GM19395 (cell line): ENCODE data around the gene ITGAD.

Source experiments
- ATAC-seq: cut with Tn5 transposase; IDR thresholded peaks from one replicate; pipeline ENCODE4 v1.9.1; 2021; ENCODE audit warnings: mild to moderate bottlenecking, moderate library complexity; ENCODE audit not compliant: unreplicated experiment

Gene ITGAD

GRCh38 chr16:31473264-31473984, 80.3 kb downstream of the ITGAD start:
- ATAC-seq, result no peak

DNA sequence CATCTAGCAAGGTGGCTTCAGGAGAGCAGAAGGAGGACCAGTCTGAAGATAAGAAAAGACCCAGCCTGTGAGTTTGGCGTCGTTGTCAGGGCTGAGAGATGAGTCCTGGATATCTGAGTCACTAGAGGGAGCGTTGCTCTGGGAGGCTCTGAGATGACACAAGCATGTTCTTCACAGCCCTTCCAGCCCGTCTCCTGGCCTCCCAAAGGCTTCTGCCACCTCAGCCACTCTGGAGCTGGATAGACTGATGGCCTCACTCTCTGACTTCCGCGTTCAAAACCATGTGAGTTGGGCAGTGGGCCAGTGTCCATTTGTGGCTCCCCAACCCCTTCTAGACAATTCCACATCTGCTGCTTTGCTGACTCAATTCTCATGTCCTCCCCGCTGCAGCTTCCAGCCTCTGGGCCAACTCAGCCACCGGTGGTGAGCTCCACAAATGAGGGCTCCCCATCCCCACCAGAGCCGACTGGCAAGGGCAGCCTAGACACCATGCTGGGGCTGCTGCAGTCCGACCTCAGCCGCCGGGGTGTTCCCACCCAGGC, 81.1 kb downstream of the ITGAD start:
- ATAC-seq, result no peak

DNA sequence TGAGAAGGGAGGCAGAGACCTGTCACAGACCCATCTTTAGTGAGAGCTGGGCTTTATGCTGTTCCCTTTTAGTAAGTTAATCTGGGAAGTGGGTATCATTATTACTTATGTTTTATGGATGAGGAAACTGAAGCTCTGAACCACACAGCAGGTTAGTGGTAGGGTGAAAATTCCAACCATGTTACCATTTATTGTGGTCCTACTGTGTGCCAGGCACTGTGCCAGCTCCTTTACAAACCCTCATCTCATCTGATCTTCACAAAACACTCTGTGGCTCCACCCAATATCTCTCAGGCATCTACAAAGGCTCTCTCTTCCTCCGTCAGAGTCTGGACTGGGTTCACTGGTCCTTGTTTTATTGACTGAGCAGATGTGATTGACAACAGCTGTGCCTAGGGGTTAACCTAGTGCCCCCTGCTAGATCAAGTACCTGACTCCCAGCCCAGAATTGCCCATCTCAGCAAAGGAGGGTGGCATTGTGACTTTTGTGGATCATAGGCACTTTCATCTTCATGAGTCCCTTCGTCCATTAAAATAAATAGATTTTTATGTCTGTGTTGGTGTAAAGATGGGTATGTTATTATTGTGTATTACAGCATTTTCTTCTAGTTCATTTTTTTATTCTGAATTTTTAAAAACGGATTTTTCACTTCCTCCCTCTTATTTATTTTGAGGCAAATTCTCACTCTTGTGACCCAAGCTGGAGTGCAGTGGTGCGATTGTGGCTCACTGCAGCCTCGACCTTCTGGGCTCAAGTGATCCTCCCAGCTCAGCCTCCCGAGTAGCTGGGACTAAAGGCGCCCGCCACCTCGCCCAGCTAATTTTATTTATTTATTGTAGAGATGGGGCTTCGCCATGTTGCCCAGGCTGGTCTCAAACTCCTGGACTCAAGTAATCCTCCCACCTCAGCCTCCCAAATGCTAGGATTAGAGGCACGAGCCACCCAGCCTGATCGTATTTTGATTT, 81.9 kb downstream of the ITGAD start:
- no peak for ATAC-seq

DNA sequence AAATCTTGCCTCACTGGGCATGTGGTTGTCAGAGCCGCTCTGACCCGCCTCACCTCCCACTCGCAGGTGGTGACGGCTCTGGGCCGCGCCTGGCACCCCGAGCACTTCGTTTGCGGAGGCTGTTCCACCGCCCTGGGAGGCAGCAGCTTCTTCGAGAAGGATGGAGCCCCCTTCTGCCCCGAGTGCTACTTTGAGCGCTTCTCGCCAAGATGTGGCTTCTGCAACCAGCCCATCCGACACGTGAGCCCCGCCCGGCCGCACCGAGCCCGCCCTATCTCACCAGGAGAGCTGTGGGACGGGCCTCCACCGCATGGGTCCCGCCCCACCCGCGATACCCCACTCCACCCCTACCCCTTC, 82.8 kb downstream of the ITGAD start:
- ATAC-seq, result no peak
